A204.1 (cell line): ENCODE results near the gene FFAR4.

Experiments used
- FAIRE-seq: peaks from 2 replicates; lab custom pipeline; 2012; peaks lifted over from hg19 to GRCh38; lab: Jason Lieb, UNC

The FFAR4 gene

DNA sequence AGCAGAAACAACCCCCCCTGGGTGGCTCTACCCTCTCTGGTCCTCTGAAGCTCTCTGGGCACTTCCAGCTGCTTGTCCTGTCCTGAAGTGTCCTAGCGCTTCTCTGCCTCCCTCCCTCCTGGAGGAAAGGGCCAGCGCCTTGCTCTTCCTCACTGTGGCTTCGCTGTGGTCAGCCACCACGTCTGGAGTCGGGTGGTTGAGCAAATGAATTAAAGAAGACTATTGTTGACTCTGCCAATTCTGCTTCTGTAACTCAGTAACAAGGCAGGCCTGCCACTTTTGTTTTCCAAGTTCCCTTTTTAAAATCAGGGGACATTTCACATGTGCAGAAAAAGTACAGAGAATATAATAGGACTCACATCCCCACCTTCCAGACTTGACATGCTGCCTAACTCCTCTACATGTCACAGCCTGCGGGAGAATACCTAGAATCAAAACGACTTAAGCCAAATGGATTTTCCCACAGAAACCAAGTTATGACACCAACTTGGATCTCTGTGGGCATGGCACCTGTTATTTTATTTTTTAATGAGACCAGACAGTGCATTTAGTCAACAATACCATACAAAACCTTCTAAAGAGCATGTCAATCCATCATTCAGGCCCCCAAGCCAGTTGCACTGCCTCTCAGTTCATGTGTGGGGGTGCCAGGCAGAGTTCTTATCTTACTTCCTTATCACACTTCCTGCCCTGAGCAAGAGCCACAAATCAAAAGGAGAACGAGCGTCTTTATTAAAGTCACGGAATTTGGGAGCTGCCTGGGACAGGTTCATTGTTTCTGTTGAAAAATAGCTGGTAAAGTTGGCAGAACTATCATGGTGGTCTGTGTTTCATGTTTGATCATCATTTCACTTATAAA lies 6.8 kb downstream of the FFAR4 start:
- no peak for FAIRE-seq

DNA sequence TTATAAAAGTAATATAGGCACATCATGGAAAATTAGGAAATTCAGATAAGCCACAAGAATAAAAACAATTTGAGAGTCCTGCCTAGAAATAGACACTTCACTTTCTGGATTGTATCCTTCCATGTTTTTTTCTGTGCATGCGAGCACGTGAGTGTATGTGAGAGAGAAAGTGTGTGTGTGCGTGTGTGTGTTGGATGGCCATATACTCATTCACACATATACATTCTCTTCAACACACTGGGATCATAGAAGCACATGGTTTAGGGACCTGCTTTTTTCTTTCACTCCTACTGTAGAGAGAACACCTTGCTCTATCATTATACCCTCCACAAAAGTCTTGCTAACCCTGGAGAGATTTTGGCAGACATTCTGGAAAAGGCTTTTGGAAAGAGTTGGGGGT lies 7.5 kb downstream of the FFAR4 start:
- FAIRE-seq, result no peak

GRCh38 chr10:93576888-93577287 lies 10.4 kb downstream of the FFAR4 start:
- FAIRE-seq, result no peak

GRCh38 chr10:93577565-93577964 lies 11.1 kb downstream of the FFAR4 start:
- FAIRE-seq, result no peak

DNA sequence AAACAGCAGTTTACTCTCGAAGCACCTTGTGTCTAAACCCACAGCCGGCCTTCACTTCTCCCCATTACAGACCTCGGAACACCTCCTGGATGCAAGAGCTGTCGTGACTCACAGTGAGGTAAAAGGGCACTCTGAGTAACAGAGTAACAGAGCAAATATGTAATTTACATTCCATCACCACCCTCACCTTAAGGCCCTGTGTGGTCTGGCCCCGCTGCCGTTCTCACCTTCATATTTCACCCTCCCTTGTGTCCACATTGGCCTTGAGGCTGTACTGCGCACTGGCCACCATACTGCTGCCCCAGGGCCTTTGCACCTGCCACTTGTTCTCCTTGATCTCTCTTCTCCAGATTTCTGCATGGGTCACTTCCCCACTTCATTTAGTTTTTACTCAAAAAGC lies 12.6 kb downstream of the FFAR4 start:
- no peak for FAIRE-seq

DNA sequence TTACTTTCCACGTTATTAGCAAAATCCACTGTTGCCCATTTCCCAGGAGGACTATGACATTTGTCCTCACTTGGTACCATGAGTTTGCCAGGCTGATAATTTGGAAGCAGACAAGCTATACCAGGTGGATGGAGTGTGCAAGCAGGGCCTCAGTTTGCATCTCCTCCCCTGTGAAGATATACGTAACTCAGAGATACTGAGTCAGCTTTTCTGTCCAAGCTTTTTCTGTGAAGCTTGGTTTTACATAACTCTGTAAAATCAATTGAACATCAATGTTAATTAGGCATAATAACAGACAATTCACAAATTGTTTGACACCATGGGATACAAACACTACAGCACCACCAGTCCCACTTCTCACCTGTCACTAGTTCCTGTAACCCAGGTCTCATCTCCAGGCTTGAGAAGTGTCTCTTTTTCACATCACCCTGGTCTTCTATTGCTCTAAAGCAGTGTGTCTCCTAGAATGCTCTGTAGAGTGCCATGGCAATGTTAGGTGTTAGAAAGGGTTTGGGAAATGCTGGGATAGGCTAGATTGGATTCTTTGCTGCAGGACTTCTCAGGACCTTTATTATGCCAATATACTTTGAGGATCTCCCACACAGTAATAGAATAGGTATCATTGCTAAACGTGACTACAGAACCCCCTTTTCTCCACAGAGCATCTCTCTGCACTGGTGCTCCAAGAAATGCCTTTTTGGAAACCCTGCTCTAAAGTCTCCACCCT lies 13.7 kb downstream of the FFAR4 start:
- no peak for FAIRE-seq

- no peak for FAIRE-seq
Measured at GRCh38 chr10:93580828-93581227, 14.4 kb downstream of the FFAR4 start.

DNA sequence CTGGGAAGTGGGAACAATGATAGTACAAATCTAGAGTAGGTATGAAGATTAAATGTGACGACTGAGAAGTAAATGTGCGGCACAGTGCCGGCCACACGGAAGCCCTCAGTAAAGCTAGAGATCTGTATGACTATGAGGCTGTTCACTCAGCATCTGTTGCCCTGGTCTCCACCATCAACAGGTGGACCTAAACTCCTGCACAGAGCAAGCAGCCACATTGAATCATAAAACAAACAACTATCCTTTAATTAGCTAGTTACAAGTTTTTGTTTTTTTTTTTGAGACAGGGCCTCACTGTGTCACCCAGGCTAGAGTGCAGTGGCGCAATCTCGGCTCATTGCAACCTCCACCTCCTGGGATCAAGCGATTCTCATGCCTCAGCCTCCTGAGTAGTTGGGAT lies 18.0 kb downstream of the FFAR4 start:
- no peak for FAIRE-seq

- FAIRE-seq, result no peak
Measured at GRCh38 chr10:93589648-93590562, 23.4 kb downstream of the FFAR4 start.

DNA sequence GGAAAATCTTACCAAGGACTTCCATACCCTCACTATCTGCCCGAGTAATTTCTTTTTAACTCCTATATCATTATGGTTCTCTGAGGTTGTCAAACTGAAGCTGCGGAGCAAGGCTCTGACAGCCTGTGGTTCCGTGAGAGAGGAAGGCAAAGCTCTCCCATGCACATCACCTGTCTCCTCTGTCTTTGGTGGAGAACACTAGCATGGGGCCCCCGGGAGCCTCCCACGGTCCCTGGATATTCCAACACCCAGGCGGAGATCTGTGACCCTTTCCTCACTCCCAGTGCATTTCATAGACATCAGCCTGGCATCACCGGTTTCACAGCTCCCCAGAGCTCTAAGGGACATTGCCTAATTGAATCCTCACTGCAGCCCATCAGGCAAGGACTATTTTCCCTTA lies 24.2 kb downstream of the FFAR4 start:
- FAIRE-seq, result no peak

- FAIRE-seq, result no peak
Measured at GRCh38 chr10:93591065-93591808, 24.8 kb downstream of the FFAR4 start.

DNA sequence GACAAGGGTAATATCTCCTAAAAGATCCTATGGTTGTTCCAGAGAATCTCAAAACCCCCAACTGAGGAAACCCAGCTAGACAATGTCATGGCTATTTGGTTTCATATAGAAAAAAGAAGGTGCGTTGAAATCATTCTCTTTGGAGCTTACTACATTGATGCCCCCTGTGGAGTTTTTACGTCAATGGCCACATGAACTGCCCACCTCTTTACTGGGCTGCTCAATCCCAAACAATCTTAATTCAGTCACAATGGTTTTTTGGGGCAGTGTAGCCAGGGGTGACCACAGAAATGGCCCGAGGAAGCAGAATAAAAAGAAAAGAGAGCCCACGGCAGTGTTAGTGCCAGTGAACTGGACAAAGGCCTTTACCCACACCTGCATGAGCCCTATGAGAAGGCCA lies 26.8 kb downstream of the FFAR4 start:
- FAIRE-seq, result no peak

GRCh38 chr10:93593749-93594148 lies 27.3 kb downstream of the FFAR4 start:
- no peak for FAIRE-seq

DNA sequence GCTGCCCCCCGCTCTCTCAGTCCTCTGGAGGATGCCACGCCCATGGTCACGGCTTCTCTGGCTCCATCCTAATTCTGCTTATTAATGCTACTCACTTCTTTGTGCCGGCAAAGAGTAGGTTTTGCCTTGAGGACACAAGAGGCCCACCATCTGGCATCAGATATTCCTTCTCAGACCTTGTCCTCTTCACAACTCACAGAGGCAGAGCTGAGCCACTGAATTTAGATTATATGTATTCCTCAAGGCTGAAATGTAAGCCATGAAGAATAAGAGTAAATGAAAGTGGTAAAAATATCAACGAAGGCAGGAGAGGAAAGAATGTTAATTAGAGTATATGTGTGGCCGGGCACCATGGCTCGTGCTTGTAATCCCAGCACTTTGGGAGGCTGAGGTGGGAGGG lies 28.1 kb downstream of the FFAR4 start:
- FAIRE-seq, result no peak

DNA sequence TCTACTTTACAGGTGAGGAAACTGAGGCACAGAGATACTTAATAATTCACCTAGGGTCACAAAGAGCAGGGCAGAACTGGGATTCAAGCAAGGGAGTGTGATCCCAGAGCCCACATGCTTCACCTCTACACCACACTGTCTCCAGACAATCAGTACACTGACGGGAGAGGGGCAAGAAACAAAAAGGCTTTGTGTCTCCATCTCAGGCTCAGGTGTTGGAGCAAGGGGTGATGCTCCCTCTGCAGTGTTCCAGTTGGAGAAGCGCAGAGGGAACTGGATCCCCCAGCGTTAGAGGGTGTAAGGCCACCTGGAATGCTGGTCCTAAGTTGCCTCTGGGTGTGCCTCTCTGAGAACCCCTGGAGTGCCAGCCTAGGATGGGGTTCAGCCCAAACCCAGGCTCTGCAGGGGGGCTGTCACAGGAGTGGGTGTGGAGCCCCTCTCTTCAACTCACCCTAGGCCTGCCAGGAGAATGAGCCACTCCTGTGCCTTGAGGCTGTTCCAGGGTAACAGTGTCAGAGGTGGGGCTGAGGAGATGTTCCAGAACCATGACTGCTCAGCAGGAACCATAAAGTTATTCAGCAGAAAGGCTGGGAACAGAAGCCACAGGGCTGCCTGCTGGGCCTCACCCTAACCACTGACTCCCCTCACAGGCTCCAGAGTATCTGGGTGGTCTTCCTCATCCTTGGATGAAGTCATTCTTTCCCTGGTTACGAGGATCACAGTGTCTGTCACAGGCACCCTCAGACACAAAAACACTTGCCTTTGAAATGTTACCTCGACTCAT lies 29.1 kb downstream of the FFAR4 start:
- no peak for FAIRE-seq

DNA sequence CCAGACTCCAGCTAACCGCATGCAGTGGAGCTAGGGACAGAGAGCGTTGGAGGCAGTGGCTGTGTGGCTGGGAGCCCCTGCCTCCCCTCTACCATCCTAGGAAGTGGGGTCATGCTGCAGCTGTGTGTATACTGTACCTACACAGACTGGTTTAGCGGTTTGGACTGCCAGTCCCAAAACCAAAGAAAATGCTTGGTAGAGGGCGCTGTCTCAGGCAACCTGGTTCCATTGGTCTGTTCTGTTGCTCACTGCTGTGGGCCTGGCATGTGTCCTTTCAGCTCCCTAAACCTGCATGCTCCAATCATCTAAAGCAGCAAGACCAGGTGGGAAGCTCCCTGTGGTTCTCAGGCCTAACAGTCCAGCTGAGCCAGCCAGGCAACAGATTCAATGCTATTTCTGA lies 30.1 kb downstream of the FFAR4 start:
- no peak for FAIRE-seq

- FAIRE-seq, result no peak
Measured at GRCh38 chr10:93597075-93597599, 30.7 kb downstream of the FFAR4 start.

DNA sequence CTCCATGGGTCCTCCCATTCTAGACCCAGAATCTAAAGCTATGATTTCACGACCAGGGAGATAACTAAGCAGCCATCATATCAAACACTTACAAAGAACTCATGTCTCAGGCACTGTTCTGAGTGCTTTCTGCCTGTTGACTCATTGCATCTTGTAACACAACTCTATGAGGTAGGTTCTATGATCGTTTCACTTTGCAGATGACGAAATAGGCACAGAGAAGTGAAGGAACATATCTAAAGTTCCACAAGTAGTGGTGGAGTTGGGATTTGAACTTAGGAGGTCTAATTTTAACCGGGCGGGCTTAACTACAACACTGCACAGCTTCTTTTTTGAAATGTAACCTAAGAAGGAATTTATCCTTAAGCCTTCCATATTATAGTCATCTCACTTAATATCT lies 31.7 kb downstream of the FFAR4 start:
- FAIRE-seq, result no peak

- no peak for FAIRE-seq
Measured at GRCh38 chr10:93599335-93599734, 32.9 kb downstream of the FFAR4 start.

DNA sequence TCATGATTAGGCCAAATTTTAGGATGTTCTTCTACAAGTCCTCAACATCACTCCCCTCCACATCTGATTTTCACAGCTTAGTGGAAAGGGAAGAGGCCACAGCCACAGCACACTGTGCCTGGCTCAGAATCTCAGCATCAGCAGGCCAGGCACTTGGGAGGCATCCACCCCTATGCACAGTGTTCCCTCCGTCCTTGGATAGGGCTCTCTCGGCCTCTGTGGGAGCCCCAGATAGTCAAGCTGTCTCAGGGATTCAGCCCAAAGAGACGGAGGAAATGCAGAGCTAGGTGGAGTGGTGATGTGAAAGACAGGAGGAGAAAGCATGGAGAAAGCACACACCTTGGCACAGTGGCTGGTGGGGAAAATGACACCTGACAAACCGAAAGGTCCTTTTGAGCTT lies 33.3 kb downstream of the FFAR4 start:
- no peak for FAIRE-seq
